Measurements from ENCODE around the gene CDADC1. TPM values are rescaled to one million over a fixed set of nuclear protein-coding genes. Genes with fewer than 3 reads are reported as not detected.

Gene CDADC1
- total RNA-seq, 2 donors from 2014 or later = 16.5 to 18.6 TPM

GRCh38 chr13:49303533-49304252, 56.0 kb downstream of the CDADC1 start:
- H3K9me3 ChIP-seq (ENCODE audit: control insufficient read depth, low read length, poor library complexity, severe bottlenecking) = no peaks in the 10 kb centered on the region
- Mint-ChIP-seq H3K36me3 (ENCODE audit: low read depth) (peaks cover 2% of the 10 kb centered on the region), H3K4me3 (no peak overlapping the region), H3K4me1 (peaks cover 21% of the 10 kb centered on the region), H3K27ac (no peak overlapping the region), H3K27me3 (no peaks in the 10 kb centered on the region)
- ATAC-seq (no peak), DNase-seq (no peak)

- no peak overlapping the region for H3K27ac Mint-ChIP-seq
- ATAC-seq (no peak), DNase-seq (no peak)
- H3K9me3 ChIP-seq (ENCODE audit: control insufficient read depth, low read length, poor library complexity, severe bottlenecking) = no peaks in the 10 kb centered on the region
- H3K27me3 Mint-ChIP-seq = no peaks in the 10 kb centered on the region
- peaks cover 2% of the 10 kb centered on the region for H3K36me3 Mint-ChIP-seq (ENCODE audit: low read depth)
- no peak overlapping the region for H3K4me3 Mint-ChIP-seq
- H3K4me1 Mint-ChIP-seq = peaks cover 21% of the 10 kb centered on the region
Measured at GRCh38 chr13:49304356-49304755, 56.6 kb downstream of the CDADC1 start.

- ATAC-seq (no peak), DNase-seq (no peak)
- Mint-ChIP-seq H3K4me3 (no peak overlapping the region), H3K27ac (no peak overlapping the region), H3K27me3 (no peaks in the 10 kb centered on the region), H3K36me3 (ENCODE audit: low read depth) (peaks cover 2% of the 10 kb centered on the region), H3K4me1 (peaks cover 21% of the 10 kb centered on the region)
- no peaks in the 10 kb centered on the region for H3K9me3 ChIP-seq (ENCODE audit: control insufficient read depth, low read length, poor library complexity, severe bottlenecking)
Measured at GRCh38 chr13:49304763-49305700, 57.3 kb downstream of the CDADC1 start.

- DNase-seq (no peak), ATAC-seq (no peak)
- no peaks in the 10 kb centered on the region for H3K9me3 ChIP-seq (ENCODE audit: control insufficient read depth, low read length, poor library complexity, severe bottlenecking)
- Mint-ChIP-seq H3K27me3 (no peaks in the 10 kb centered on the region), H3K4me3 (no peak overlapping the region), H3K36me3 (ENCODE audit: low read depth) (peaks cover 2% of the 10 kb centered on the region), H3K4me1 (peaks cover 21% of the 10 kb centered on the region), H3K27ac (peak overlapping the region; percentile 39)
Measured at GRCh38 chr13:49305792-49306425, 58.2 kb downstream of the CDADC1 start.

GRCh38 chr13:49307365-49307764, 59.6 kb downstream of the CDADC1 start:
- H3K9me3 ChIP-seq (ENCODE audit: control insufficient read depth, low read length, poor library complexity, severe bottlenecking) = no peaks in the 10 kb centered on the region
- H3K4me3 Mint-ChIP-seq = no peak overlapping the region
- H3K27me3 Mint-ChIP-seq = no peaks in the 10 kb centered on the region
- ATAC-seq (no peak), DNase-seq (no peak)
- peaks cover 9% of the 10 kb centered on the region for H3K4me1 Mint-ChIP-seq
- peak overlapping the region; percentile 34 for H3K27ac Mint-ChIP-seq
- H3K36me3 Mint-ChIP-seq (ENCODE audit: low read depth) = no peaks in the 10 kb centered on the region

- H3K9me3 ChIP-seq (ENCODE audit: control insufficient read depth, low read length, poor library complexity, severe bottlenecking) = no peaks in the 10 kb centered on the region
- Mint-ChIP-seq H3K4me1 (peaks cover under 1% of the 10 kb centered on the region), H3K27me3 (no peaks in the 10 kb centered on the region), H3K27ac (peak overlapping the region; percentile 16), H3K4me3 (no peak overlapping the region), H3K36me3 (ENCODE audit: low read depth) (no peaks in the 10 kb centered on the region)
- ATAC-seq (no peak), DNase-seq (no peak)
Measured at GRCh38 chr13:49308097-49308875, 60.6 kb downstream of the CDADC1 start.

GRCh38 chr13:49308921-49309408, 61.2 kb downstream of the CDADC1 start:
- no peaks in the 10 kb centered on the region for H3K36me3 Mint-ChIP-seq (ENCODE audit: low read depth)
- H3K27ac Mint-ChIP-seq = no peak overlapping the region
- H3K4me1 Mint-ChIP-seq = no peaks in the 10 kb centered on the region

GRCh38 chr13:49310251-49310650, 62.5 kb downstream of the CDADC1 start:
- no peak overlapping the region for H3K27ac Mint-ChIP-seq
- H3K4me3 Mint-ChIP-seq = no peak overlapping the region
- H3K9me3 ChIP-seq (ENCODE audit: control insufficient read depth, low read length, poor library complexity, severe bottlenecking) = no peaks in the 10 kb centered on the region
- DNase-seq (no peak), ATAC-seq (no peak)
- H3K36me3 Mint-ChIP-seq (ENCODE audit: low read depth) = no peaks in the 10 kb centered on the region
- no peaks in the 10 kb centered on the region for H3K4me1 Mint-ChIP-seq
- H3K27me3 Mint-ChIP-seq = no peaks in the 10 kb centered on the region

More at GRCh38 chr13:49308921-49309408, 61.2 kb downstream of the CDADC1 start:
- H3K4me3 Mint-ChIP-seq = no peak overlapping the region
- ATAC-seq (no peak), DNase-seq (no peak)
- H3K9me3 ChIP-seq (ENCODE audit: control insufficient read depth, low read length, poor library complexity, severe bottlenecking) = no peaks in the 10 kb centered on the region
- H3K27me3 Mint-ChIP-seq = no peaks in the 10 kb centered on the region

- H3K27me3 Mint-ChIP-seq = no peaks in the 10 kb centered on the region
- no peak for DNase-seq
- no peak overlapping the region for H3K4me3 Mint-ChIP-seq
- H3K27ac Mint-ChIP-seq = no peak overlapping the region
- no peaks in the 10 kb centered on the region for H3K36me3 Mint-ChIP-seq (ENCODE audit: low read depth)
- no peak for ATAC-seq
- no peaks in the 10 kb centered on the region for H3K4me1 Mint-ChIP-seq
- no peaks in the 10 kb centered on the region for H3K9me3 ChIP-seq (ENCODE audit: control insufficient read depth, low read length, poor library complexity, severe bottlenecking)
Measured at GRCh38 chr13:49311816-49312215, 64.1 kb downstream of the CDADC1 start.

- ATAC-seq (no peak), DNase-seq (no peak)
- no peak overlapping the region for H3K4me3 Mint-ChIP-seq
- H3K9me3 ChIP-seq (ENCODE audit: control insufficient read depth, low read length, poor library complexity, severe bottlenecking) = no peaks in the 10 kb centered on the region
- H3K36me3 Mint-ChIP-seq (ENCODE audit: low read depth) = peaks cover 2% of the 10 kb centered on the region
- no peaks in the 10 kb centered on the region for H3K4me1 Mint-ChIP-seq
- H3K27ac Mint-ChIP-seq = peak overlapping the region; percentile 34
- H3K27me3 Mint-ChIP-seq = no peaks in the 10 kb centered on the region
Measured at GRCh38 chr13:49314344-49314882, 66.7 kb downstream of the CDADC1 start.

GRCh38 chr13:49315036-49315565, 67.4 kb downstream of the CDADC1 start:
- Mint-ChIP-seq H3K4me3 (no peak overlapping the region), H3K36me3 (ENCODE audit: low read depth) (peaks cover 2% of the 10 kb centered on the region), H3K27ac (no peak overlapping the region), H3K27me3 (no peaks in the 10 kb centered on the region), H3K4me1 (no peaks in the 10 kb centered on the region)
- H3K9me3 ChIP-seq (ENCODE audit: control insufficient read depth, low read length, poor library complexity, severe bottlenecking) = no peaks in the 10 kb centered on the region
- no peak for DNase-seq
- ATAC-seq = no peak

GRCh38 chr13:49315756-49316482, 68.2 kb downstream of the CDADC1 start:
- H3K9me3 ChIP-seq (ENCODE audit: control insufficient read depth, low read length, poor library complexity, severe bottlenecking) = no peaks in the 10 kb centered on the region
- peaks cover 3% of the 10 kb centered on the region for H3K4me1 Mint-ChIP-seq
- ATAC-seq (no peak), DNase-seq (no peak)
- H3K27ac Mint-ChIP-seq = no peak overlapping the region
- H3K4me3 Mint-ChIP-seq = no peak overlapping the region
- H3K36me3 Mint-ChIP-seq (ENCODE audit: low read depth) = peaks cover 2% of the 10 kb centered on the region
- H3K27me3 Mint-ChIP-seq = no peaks in the 10 kb centered on the region
